Measurements from ENCODE around the gene PTPRE.

DNA sequence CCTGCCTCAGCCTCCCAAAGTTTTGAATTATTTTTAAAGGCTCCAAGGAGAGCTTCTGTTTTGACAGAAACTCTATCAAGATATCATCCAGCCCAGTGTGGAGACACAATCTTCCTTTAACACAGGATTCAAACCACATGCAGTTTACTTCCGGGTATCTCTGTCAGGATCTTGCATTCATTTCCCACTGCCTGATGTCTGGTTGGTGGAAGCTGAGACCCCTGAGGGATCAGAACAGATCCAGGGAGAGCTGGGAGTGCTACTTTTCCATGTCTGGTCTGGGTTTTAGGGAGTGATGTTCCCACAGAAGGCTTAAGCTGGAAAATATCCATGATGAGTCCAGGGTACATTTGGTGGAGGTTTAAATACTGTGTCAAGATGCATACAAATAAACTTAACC lies 16.7 kb downstream of the PTPRE start:
- TF ChIP-seq, protein P1, sequence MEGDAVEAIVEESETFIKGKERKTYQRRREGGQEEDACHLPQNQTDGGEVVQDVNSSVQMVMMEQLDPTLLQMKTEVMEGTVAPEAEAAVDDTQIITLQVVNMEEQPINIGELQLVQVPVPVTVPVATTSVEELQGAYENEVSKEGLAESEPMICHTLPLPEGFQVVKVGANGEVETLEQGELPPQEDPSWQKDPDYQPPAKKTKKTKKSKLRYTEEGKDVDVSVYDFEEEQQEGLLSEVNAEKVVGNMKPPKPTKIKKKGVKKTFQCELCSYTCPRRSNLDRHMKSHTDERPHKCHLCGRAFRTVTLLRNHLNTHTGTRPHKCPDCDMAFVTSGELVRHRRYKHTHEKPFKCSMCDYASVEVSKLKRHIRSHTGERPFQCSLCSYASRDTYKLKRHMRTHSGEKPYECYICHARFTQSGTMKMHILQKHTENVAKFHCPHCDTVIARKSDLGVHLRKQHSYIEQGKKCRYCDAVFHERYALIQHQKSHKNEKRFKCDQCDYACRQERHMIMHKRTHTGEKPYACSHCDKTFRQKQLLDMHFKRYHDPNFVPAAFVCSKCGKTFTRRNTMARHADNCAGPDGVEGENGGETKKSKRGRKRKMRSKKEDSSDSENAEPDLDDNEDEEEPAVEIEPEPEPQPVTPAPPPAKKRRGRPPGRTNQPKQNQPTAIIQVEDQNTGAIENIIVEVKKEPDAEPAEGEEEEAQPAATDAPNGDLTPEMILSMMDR (IDR thresholded peaks at IDR 0.05): no peak
- no peak for TF ChIP-seq POLR2A (IDR thresholded peaks at IDR 0.05)

All from lower leg skin (tissue), 3 donors.